ENCODE results near the gene BAG5.

Gene BAG5

GRCh38 chr14:103545915-103546651 is 16.4 kb downstream of the BAG5 start:
- Histone ChIP-seq H3K9me3 (ENCODE audit: low read depth, low read length) (no peaks in the 10 kb centered on the region), H3K36me3 (ENCODE audit: insufficient read depth, low read length) (no peaks in the 10 kb centered on the region), H3K9ac (ENCODE audit: insufficient read length) (no peak overlapping the region), H3K4me3 (no peak overlapping the region), H3K27ac (no peak overlapping the region)
- no peak for TF ChIP-seq EZH2 (IDR thresholded peaks at IDR 0.05)
- no peak for TF ChIP-seq POLR2AphosphoS5 (IDR thresholded peaks at IDR 0.05; ENCODE audit: borderline replicate concordance, low read depth, low read length)
- TF ChIP-seq FOXP2 (optimal IDR thresholded peaks at IDR 0.05; ENCODE audit: control extremely low read depth, extremely low read length, insufficient read depth), result no peak
- no peak for DNase-seq (ENCODE audit: low read depth, low spot score)

DNA sequence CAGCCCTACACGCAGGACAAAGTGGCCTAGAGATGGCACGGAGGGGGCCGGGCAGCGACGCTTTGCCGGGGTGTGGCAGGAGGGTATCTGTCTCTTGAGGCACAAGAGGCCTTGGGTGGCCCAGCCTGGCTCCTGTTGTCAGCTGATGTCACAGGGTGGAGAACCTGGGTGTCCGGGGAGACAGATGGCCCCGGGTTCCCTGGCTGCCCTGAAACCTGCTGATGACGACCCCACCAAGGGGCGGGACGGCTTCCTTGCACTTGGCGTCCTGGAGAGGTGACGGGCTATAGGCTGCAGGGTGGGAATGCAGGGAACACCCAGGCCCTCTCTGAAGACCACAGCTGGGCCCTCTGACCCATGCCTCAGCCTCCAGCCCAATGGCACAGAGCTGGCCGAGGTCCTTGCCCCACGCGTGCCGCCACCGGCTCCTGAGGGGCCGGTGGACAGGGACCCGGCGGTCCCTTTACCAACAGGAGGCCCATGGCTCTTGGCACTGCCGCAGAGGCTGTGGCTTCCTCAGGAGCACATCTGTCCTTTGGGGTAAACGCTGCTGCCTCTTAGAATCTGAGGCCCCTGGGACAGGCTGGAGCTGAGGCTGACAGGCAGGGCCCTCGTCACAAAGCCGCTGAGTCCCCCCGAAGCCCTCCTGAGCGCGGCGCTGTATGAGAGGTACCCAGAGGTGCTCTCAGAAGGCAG is 17.1 kb downstream of the BAG5 start:
- H3K36me3 ChIP-seq (ENCODE audit: insufficient read depth, low read length), result no peaks in the 10 kb centered on the region
- TF ChIP-seq EZH2 (IDR thresholded peaks at IDR 0.05), result no peak
- TF ChIP-seq POLR2AphosphoS5 (IDR thresholded peaks at IDR 0.05; ENCODE audit: borderline replicate concordance, low read depth, low read length), result no peak
- no peak for TF ChIP-seq FOXP2 (optimal IDR thresholded peaks at IDR 0.05; ENCODE audit: control extremely low read depth, extremely low read length, insufficient read depth)
- no peak overlapping the region for H3K9ac ChIP-seq (ENCODE audit: insufficient read length)
- H3K27ac ChIP-seq, result no peak overlapping the region
- H3K9me3 ChIP-seq (ENCODE audit: low read depth, low read length), result no peaks in the 10 kb centered on the region
- no peak overlapping the region for H3K4me3 ChIP-seq
- no peak for DNase-seq (ENCODE audit: low read depth, low spot score)

DNA sequence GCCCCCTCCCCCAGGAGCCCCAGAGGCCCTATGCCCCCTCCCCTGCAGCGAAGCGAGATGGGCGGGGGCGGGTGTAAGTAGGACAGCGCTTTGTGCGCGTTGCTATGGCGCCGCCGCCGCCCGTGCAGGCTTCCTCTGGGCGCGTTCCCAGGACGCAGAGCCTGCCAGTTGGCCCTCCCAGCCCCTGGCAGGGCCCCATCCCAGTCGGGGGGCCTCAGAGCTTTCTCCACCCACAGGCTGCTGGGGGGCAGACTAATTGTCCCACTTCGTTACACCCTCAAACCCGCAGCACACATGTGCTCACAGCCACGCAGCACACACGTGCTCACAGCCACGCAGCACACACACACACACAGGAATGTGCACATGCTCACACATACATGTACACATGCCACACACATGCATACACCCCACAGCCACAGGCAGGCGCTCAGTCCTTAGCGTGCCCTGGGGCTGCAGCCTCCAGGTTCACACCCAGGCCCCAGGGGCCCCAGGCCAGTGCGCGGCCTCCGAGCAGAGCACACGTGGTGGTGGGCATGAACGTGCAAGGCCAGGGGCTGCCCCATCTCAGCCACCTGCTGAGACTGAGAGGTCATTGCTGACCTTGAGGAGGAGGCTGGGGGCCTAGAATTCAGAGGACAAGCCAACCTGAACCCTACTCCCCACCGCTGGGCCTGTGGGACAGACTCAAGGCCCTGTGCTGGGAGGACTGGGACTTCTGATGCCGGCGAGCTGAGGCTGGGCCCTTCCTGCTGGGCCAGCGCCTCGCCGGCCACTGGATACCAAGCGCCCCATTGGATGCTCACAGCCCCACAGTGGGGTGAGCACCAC is 17.9 kb downstream of the BAG5 start:
- Histone ChIP-seq H3K9ac (ENCODE audit: insufficient read length) (peak overlapping the region; percentile 47), H3K4me3 (peak overlapping the region; percentile 55), H3K27ac (peak overlapping the region; percentile 70), H3K9me3 (ENCODE audit: low read depth, low read length) (no peaks in the 10 kb centered on the region), H3K36me3 (ENCODE audit: insufficient read depth, low read length) (no peaks in the 10 kb centered on the region)
- no peak for DNase-seq (ENCODE audit: low read depth, low spot score)
- peak; percentile 39; the same call in 1 of the 2 replicates for TF ChIP-seq POLR2AphosphoS5 (IDR thresholded peaks at IDR 0.05; ENCODE audit: borderline replicate concordance, low read depth, low read length)
- TF ChIP-seq FOXP2 (optimal IDR thresholded peaks at IDR 0.05; ENCODE audit: control extremely low read depth, extremely low read length, insufficient read depth), result no peak

DNA sequence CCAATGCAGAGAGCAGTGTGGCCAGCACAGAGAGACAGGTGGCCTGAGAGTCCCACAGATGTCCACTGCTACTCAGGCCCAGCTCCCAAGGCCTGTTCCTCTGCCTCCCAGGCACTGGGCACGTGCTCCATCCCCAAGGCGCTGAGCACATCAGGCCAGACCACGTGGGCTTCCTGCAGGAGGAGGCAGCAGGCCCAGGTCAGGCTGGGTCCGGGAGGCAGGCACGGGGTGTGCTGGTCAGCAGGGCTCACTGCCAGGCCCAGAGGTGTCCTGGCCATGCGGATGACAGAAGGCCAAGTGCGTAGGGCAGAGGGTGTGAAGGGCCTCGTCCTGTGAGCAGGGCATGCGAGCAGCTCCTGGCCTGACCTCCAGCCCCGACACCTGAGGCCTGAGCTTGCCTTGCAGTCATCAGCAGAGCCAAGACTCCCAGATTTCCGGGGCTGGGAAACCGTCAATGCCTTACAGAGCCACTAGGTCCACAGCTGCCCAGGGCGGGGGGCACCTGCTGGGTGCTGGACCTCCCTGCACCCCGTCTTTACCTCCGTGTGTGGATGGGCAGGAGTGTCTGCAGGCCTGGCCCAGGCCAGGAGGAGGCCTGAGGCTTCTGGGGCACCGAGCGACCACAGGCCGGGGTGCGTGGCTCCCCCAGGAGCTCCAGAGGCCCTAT is 18.6 kb downstream of the BAG5 start:
- H3K9ac ChIP-seq (ENCODE audit: insufficient read length), result peak overlapping the region; percentile 32
- no peaks in the 10 kb centered on the region for H3K9me3 ChIP-seq (ENCODE audit: low read depth, low read length)
- DNase-seq (ENCODE audit: low read depth, low spot score), result no peak
- H3K36me3 ChIP-seq (ENCODE audit: insufficient read depth, low read length), result no peaks in the 10 kb centered on the region
- TF ChIP-seq FOXP2 (optimal IDR thresholded peaks at IDR 0.05; ENCODE audit: control extremely low read depth, extremely low read length, insufficient read depth) (no peak), EZH2 (IDR thresholded peaks at IDR 0.05) (no peak), POLR2AphosphoS5 (IDR thresholded peaks at IDR 0.05; ENCODE audit: borderline replicate concordance, low read depth, low read length) (no peak)
- peak overlapping the region; percentile 55 for H3K4me3 ChIP-seq
- peak overlapping the region; percentile 50; the same call in 1 of the 2 replicates for H3K27ac ChIP-seq

DNA sequence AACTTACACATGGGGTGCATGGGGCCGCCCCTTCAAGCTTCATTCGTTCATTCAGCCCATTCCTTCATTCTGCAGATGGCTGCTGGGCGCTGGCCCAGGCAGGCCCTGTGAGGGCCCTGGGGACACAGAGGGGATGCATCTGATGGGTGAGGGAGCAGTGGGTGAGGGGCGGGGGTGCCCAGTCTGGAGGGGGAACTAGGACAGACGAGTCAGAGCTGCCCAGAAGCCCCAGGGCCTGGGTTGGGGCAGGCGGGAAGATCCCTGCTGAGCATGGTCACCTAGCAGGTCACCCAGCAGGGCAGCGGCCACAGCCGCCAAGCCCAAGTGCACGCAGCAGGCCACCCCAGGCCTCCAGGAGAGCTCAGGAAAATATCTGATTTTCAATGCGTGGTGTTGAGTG is 19.3 kb downstream of the BAG5 start:
- H3K4me3 ChIP-seq, result no peak overlapping the region
- no peaks in the 10 kb centered on the region for H3K36me3 ChIP-seq (ENCODE audit: insufficient read depth, low read length)
- no peak for DNase-seq (ENCODE audit: low read depth, low spot score)
- H3K9me3 ChIP-seq (ENCODE audit: low read depth, low read length), result no peaks in the 10 kb centered on the region
- H3K9ac ChIP-seq (ENCODE audit: insufficient read length), result no peak overlapping the region
- TF ChIP-seq EZH2 (IDR thresholded peaks at IDR 0.05), result no peak
- no peak for TF ChIP-seq POLR2AphosphoS5 (IDR thresholded peaks at IDR 0.05; ENCODE audit: borderline replicate concordance, low read depth, low read length)
- TF ChIP-seq FOXP2 (optimal IDR thresholded peaks at IDR 0.05; ENCODE audit: control extremely low read depth, extremely low read length, insufficient read depth), result no peak
- no peak overlapping the region for H3K27ac ChIP-seq

DNA sequence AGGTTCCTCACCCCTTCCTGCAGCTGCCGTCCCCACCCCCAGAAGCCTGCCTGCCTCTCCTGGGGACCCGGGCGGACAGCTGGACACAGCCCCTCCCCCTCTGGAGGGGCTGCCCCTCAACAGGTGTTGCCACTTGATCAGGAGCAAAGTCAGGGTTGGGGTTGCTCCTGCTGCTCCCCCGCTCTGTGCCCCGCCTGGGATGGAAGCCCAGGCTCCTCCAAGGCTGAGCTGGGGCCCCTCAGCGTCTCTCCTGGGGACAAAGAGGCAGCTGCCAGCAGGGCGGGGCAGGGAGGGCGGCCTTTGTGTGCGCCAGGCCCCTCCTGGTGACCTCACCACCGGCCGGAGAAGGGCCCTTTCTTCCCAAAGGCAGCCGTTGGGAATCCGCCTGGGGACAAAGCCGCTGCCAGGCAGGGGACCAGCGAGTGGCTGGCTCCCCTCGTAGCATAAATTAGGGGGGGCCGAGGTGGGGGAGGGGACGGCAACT is 19.8 kb downstream of the BAG5 start:
- H3K36me3 ChIP-seq (ENCODE audit: insufficient read depth, low read length), result no peaks in the 10 kb centered on the region
- no peak overlapping the region for H3K4me3 ChIP-seq
- TF ChIP-seq POLR2AphosphoS5 (IDR thresholded peaks at IDR 0.05; ENCODE audit: borderline replicate concordance, low read depth, low read length) (no peak), FOXP2 (optimal IDR thresholded peaks at IDR 0.05; ENCODE audit: control extremely low read depth, extremely low read length, insufficient read depth) (no peak), EZH2 (IDR thresholded peaks at IDR 0.05) (no peak)
- H3K9ac ChIP-seq (ENCODE audit: insufficient read length), result no peak overlapping the region
- H3K9me3 ChIP-seq (ENCODE audit: low read depth, low read length), result no peaks in the 10 kb centered on the region
- H3K27ac ChIP-seq, result no peak overlapping the region
- no peak for DNase-seq (ENCODE audit: low read depth, low spot score)

GRCh38 chr14:103541709-103542604 is 20.5 kb downstream of the BAG5 start:
- Histone ChIP-seq H3K9ac (ENCODE audit: insufficient read length) (no peak overlapping the region), H3K36me3 (ENCODE audit: insufficient read depth, low read length) (no peaks in the 10 kb centered on the region), H3K4me3 (no peak overlapping the region), H3K9me3 (ENCODE audit: low read depth, low read length) (no peaks in the 10 kb centered on the region), H3K27ac (no peak overlapping the region)
- TF ChIP-seq POLR2AphosphoS5 (IDR thresholded peaks at IDR 0.05; ENCODE audit: borderline replicate concordance, low read depth, low read length) (no peak), EZH2 (IDR thresholded peaks at IDR 0.05) (no peak), FOXP2 (optimal IDR thresholded peaks at IDR 0.05; ENCODE audit: control extremely low read depth, extremely low read length, insufficient read depth) (no peak)
- no peak for DNase-seq (ENCODE audit: low read depth, low spot score)

Data from SK-N-MC (cell line).